Mesenchymal stem cell (in vitro differentiated cells and primary cell): ENCODE results near the gene UQCRHL.

Experiments
- DNase-seq: peaks from one replicate; pipeline ENCODE4 v3.0.0-alpha.2; 2013
- H2AFZ ChIP-seq: one replicate; pipeline ENCODE4 v1.6.1; 2013; ENCODE audit warnings: low read depth, mild to moderate bottlenecking, control low read depth, inconsistent platforms, low read length, moderate library complexity
- H2AK5ac ChIP-seq: 2 replicates; pipeline ENCODE4 v1.6.1; 2013; ENCODE audit warnings: low read length, moderate library complexity, mild to moderate bottlenecking, inconsistent platforms; ENCODE audit not compliant: severe bottlenecking
- H2BK120ac ChIP-seq: one replicate; pipeline ENCODE4 v1.6.1; 2013; ENCODE audit warnings: low read depth, mild to moderate bottlenecking, inconsistent platforms, low read length, moderate library complexity
- H2BK12ac ChIP-seq, 2 experiments: one replicate each; pipeline ENCODE4 v1.6.1; 2013; ENCODE audit warnings: inconsistent platforms in 2 of 2, low read length in 2 of 2, mild to moderate bottlenecking in 2 of 2, moderate library complexity in 2 of 2, control low read depth in 1 of 2
- H2BK15ac ChIP-seq: one replicate; pipeline ENCODE4 v1.6.1; 2013; ENCODE audit warnings: mild to moderate bottlenecking, low read depth, inconsistent platforms; ENCODE audit not compliant: poor library complexity, severe bottlenecking
- H2BK5ac ChIP-seq: 2 replicates; pipeline ENCODE4 v1.6.1; 2013; ENCODE audit warnings: low read depth, mild to moderate bottlenecking, low read length, control low read depth, inconsistent platforms; ENCODE audit not compliant: poor library complexity, severe bottlenecking
- H3K14ac ChIP-seq, 2 experiments: one replicate each; pipeline ENCODE4 v1.6.1; 2013; ENCODE audit warnings: inconsistent platforms in 2 of 2, low read length in 2 of 2, control low read depth in 1 of 2, mild to moderate bottlenecking in 1 of 2, moderate library complexity in 1 of 2
- H3K18ac ChIP-seq, 2 experiments: one replicate each; pipeline ENCODE4 v1.6.1; 2013; ENCODE audit warnings: inconsistent platforms in 2 of 2, low read length in 2 of 2, control low read depth in 1 of 2, low read depth in 1 of 2, mild to moderate bottlenecking in 1 of 2
- H3K23ac ChIP-seq, 2 experiments: one replicate each; pipeline ENCODE4 v1.6.1; 2013; ENCODE audit warnings: inconsistent platforms in 2 of 2, low read length in 2 of 2, mild to moderate bottlenecking in 2 of 2, moderate library complexity in 2 of 2, control low read depth in 1 of 2
- H3K27ac ChIP-seq: 2 replicates; pipeline ENCODE4 v1.5.1; 2013; ENCODE audit warnings: mild to moderate bottlenecking, moderate library complexity, low read length, control low read depth, inconsistent platforms; ENCODE audit not compliant: poor library complexity, severe bottlenecking
- H3K27me3 ChIP-seq, 2 experiments: 2 replicates each; pipeline versions ENCODE4 v1.6.1 to v1.7.0; 2013; ENCODE audit warnings: low read length in 2 of 2, mild to moderate bottlenecking in 2 of 2, moderate library complexity in 2 of 2, control low read depth in 1 of 2, inconsistent platforms in 1 of 2; ENCODE audit not compliant: control insufficient read depth in 1 of 2, insufficient read depth in 1 of 2
- H3K36me3 ChIP-seq, 2 experiments: 2 replicates each; pipeline versions ENCODE4 v1.6.1 to v1.7.0; 2013; ENCODE audit warnings: low read length in 2 of 2, control low read depth in 1 of 2, inconsistent platforms in 1 of 2, low read depth in 1 of 2, mild to moderate bottlenecking in 1 of 2; ENCODE audit not compliant: insufficient read depth in 2 of 2, control insufficient read depth in 1 of 2
- H3K4ac ChIP-seq, 2 experiments: one replicate each; pipeline ENCODE4 v1.6.1; 2013; ENCODE audit warnings: inconsistent platforms in 2 of 2, low read length in 2 of 2, mild to moderate bottlenecking in 2 of 2, moderate library complexity in 2 of 2, control low read depth in 1 of 2, low read depth in 1 of 2
- H3K4me1 ChIP-seq: 2 replicates; pipeline ENCODE4 v1.6.1; 2013; ENCODE audit warnings: low read depth, low read length, control low read depth; ENCODE audit not compliant: control insufficient read depth, insufficient read depth
- H3K4me2 ChIP-seq: 2 replicates; pipeline ENCODE4 v1.6.1; 2013; ENCODE audit warnings: low read length, mild to moderate bottlenecking, inconsistent platforms; ENCODE audit not compliant: poor library complexity, severe bottlenecking
- H3K4me3 ChIP-seq, 2 experiments: 2 replicates each; pipeline versions ENCODE4 v1.5.1 to v1.7.0; 2013; ENCODE audit warnings: low read length in 2 of 2, mild to moderate bottlenecking in 2 of 2, control low read depth in 1 of 2, low read depth in 1 of 2; ENCODE audit not compliant: insufficient read depth in 1 of 2
- H3K79me1 ChIP-seq: replicated peaks from 2 replicates; pipeline ENCODE4 v1.6.1; 2013; ENCODE audit warnings: mild to moderate bottlenecking, control low read depth, low read length, inconsistent platforms; ENCODE audit not compliant: poor library complexity, severe bottlenecking
- H3K9ac ChIP-seq: 2 replicates; pipeline ENCODE4 v1.7.0; 2013; ENCODE audit warnings: mild to moderate bottlenecking, low read length, moderate library complexity
- H3K9me3 ChIP-seq: 2 replicates; pipeline ENCODE4 v1.7.0; 2013; ENCODE audit warnings: mild to moderate bottlenecking, low read length; ENCODE audit not compliant: control insufficient read depth
- H4K8ac ChIP-seq: one replicate; pipeline ENCODE4 v1.6.1; 2013; ENCODE audit warnings: inconsistent platforms, mild to moderate bottlenecking, low read length, moderate library complexity
- H4K91ac ChIP-seq: one replicate; pipeline ENCODE4 v1.6.1; 2013; ENCODE audit warnings: mild to moderate bottlenecking, low read length, inconsistent platforms
- WGBS: methylation state at CpG from one replicate; pipeline ENCODE4 v1.1.7; 2013; ENCODE audit warnings: mixed read lengths; 5-methylcytosine and 5-hydroxymethylcytosine counted together

UQCRHL gene

DNA sequence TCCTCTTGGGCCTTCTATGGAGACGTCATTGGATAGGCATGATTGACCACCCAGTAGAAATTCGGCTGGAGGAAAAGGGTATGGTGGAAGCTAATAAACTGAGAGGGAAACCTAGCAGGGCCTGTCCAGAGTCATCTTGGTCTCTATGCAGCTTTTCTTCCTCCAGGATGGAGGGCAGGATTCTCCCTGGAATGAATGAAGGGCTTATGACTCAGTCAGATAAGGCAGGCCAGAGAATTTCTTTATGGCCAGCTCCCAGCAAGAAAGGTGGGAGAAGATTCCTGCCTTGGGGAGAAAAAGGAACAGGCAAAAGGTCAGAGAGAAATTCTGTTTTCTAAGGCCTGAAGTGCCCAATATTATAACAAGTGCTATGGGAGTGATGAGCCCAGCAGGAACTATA, 31.7 kb downstream of the UQCRHL start:
- Histone ChIP-seq H2BK15ac (no peak overlapping the region), H3K4ac (no peak overlapping the region), H2AFZ (no peak overlapping the region), H3K4me3 (no peak overlapping the region), H3K9ac (no peak overlapping the region), H3K4me1 (peaks cover 7% of the 10 kb centered on the region), H3K23ac (no peak overlapping the region), H4K8ac (no peak overlapping the region), H2BK12ac (no peak overlapping the region), H3K4me2 (no peak overlapping the region), H2BK5ac (no peak overlapping the region), H3K79me1 (peaks cover 33% of the 10 kb centered on the region), H2BK120ac (no peak overlapping the region), H3K18ac (no peak overlapping the region), H3K27me3 (no peaks in the 10 kb centered on the region), H3K9me3 (no peaks in the 10 kb centered on the region), H2AK5ac (no peak overlapping the region), H4K91ac (no peak overlapping the region), H3K27ac (no peak overlapping the region), H3K36me3 (peaks cover 34 to 85% of the 10 kb centered on the region in 2 experiments), H3K14ac (no peak overlapping the region)
- DNase-seq, result no peak
- 93% methylated on average over 2 of the region's 2 CpGs for WGBS

DNA sequence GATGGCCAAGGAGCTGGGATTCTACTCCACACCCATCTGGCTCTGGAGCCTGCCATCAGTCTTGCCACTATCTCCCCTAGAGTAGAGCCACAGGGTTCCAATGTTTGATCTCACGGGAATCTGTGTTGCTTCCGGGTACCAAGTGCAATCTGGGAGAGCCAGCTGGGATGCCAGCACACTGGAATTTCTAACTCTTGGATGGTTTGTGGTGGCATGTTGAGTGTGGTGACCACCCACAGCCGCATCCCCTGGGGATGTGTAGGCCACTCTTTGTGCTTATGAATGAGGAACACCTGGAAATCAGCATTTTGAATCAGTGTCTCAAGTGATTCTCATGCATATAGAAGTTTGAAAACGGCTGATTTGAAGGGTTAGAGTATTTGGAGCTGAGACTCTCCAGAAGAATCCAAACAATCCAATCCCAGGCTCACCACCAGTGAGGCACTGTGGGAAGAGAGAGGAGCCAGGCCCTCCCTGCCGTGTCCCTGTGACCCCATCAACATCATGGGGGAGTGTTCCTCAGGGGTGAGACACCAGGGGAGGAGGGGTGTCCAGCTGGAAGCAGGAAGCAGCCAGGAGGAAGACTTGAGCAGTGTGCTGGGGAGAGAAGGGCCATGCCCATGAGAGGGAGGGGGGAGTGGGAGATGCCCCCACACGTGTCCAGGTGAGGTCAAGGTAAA, 35.5 kb downstream of the UQCRHL start:
- no peak for DNase-seq
- Histone ChIP-seq H2BK5ac (no peak overlapping the region), H3K9me3 (no peaks in the 10 kb centered on the region), H3K18ac (no peak overlapping the region), H3K36me3 (peaks cover 40 to 83% of the 10 kb centered on the region in 2 experiments), H2BK12ac (peak overlapping the region in 1 of 2 experiments; percentile 24), H3K27me3 (no peaks in the 10 kb centered on the region), H3K9ac (no peak overlapping the region), H3K4ac (no peak overlapping the region), H3K79me1 (peaks cover 34% of the 10 kb centered on the region), H3K27ac (no peak overlapping the region), H3K4me1 (peaks cover 2% of the 10 kb centered on the region), H3K14ac (peak overlapping the region in 1 of 2 experiments; percentile 62), H4K8ac (no peak overlapping the region), H3K23ac (no peak overlapping the region), H2AK5ac (no peak overlapping the region), H2BK120ac (no peak overlapping the region), H3K4me3 (no peak overlapping the region), H2AFZ (no peak overlapping the region), H2BK15ac (no peak overlapping the region), H3K4me2 (no peak overlapping the region), H4K91ac (no peak overlapping the region)
- WGBS, result 94% methylated on average over 5 of the region's 6 CpGs

DNA sequence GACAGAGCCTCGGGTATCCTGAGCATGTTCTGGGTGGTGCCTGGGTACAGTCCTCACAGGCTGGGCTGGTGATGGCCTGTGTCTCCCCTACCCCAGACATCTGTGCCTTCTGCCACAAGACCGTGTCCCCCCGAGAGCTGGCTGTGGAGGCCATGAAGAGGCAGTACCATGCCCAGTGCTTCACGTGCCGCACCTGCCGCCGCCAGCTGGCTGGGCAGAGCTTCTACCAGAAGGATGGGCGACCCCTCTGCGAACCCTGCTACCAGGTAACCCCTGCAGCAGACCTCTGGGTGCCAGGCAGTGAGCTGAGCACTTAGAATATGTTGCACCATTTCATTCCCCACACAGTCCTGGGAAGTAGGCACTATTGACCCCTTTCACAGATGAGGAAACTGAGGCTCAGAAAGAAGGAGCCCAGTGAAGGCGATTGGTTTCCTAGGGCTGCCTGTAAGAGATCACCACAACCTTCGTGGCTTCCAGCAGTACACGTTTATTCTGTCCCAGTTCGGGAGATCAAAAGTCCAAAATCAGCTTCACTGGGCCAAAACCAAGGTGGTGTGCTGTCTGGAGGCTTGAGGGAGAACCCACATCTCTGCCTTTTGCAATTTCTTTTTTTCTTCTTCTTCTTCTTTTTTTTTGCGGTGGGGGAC, 37.0 kb downstream of the UQCRHL start:
- Histone ChIP-seq H2BK15ac (no peak overlapping the region), H3K9ac (no peak overlapping the region), H3K4me1 (peaks cover 6% of the 10 kb centered on the region), H2BK5ac (no peak overlapping the region), H3K4me2 (no peak overlapping the region), H2BK120ac (no peak overlapping the region), H4K91ac (no peak overlapping the region), H3K14ac (no peak overlapping the region), H2AFZ (no peak overlapping the region), H2AK5ac (no peak overlapping the region), H3K9me3 (no peaks in the 10 kb centered on the region), H2BK12ac (no peak overlapping the region), H3K18ac (no peak overlapping the region), H3K36me3 (peaks cover 41 to 85% of the 10 kb centered on the region in 2 experiments), H3K4me3 (no peak overlapping the region), H3K23ac (no peak overlapping the region), H3K27me3 (no peaks in the 10 kb centered on the region), H3K79me1 (peaks cover 38% of the 10 kb centered on the region), H3K4ac (no peak overlapping the region), H4K8ac (no peak overlapping the region), H3K27ac (no peak overlapping the region)
- no peak for DNase-seq
- 95% methylated on average over 14 of the region's 14 CpGs for WGBS

DNA sequence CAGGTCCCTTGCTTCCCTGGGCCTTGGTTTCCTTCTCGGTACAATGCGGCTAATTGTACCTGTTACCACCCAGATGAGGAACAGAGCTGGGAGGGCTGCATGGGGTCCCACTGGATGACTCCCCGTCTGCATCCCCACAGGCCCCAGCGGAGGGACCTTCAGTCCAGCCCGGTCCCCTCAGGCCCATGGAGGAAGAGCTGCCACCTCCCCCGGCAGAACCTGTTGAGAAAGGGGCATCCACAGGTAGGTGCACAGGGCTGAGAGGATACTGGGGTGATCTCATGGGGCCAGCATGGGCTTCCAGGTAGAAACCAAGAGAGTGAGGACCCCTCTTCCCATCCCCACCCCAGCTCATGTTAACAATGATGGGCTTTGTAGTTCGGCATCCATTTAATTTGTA, 39.1 kb downstream of the UQCRHL start:
- H3K14ac ChIP-seq, result no peak overlapping the region
- no peaks in the 10 kb centered on the region for H3K9me3 ChIP-seq
- H2BK15ac ChIP-seq, result no peak overlapping the region
- H2BK5ac ChIP-seq, result no peak overlapping the region
- DNase-seq, result no peak
- no peak overlapping the region for H3K4ac ChIP-seq
- 95% methylated on average over 6 of the region's 7 CpGs for WGBS
- H3K4me2 ChIP-seq, result no peak overlapping the region
- no peak overlapping the region for H2AFZ ChIP-seq
- peaks cover 48% of the 10 kb centered on the region for H3K79me1 ChIP-seq
- no peak overlapping the region for H4K8ac ChIP-seq
- no peak overlapping the region for H3K4me3 ChIP-seq
- H3K9ac ChIP-seq, result no peak overlapping the region
- no peak overlapping the region for H3K18ac ChIP-seq
- H3K36me3 ChIP-seq, result peaks cover 36 to 84% of the 10 kb centered on the region in 2 experiments
- no peak overlapping the region for H2BK12ac ChIP-seq
- H4K91ac ChIP-seq, result no peak overlapping the region
- H3K23ac ChIP-seq, result no peak overlapping the region
- no peak overlapping the region for H3K27ac ChIP-seq
- peaks cover 17% of the 10 kb centered on the region for H3K4me1 ChIP-seq
- H2AK5ac ChIP-seq, result no peak overlapping the region
- H3K27me3 ChIP-seq, result no peaks in the 10 kb centered on the region
- H2BK120ac ChIP-seq, result no peak overlapping the region
